ENCODE measurements around the gene STK10. TPM values are rescaled to one million over a fixed set of nuclear protein-coding genes. Genes with fewer than 3 reads are reported as not detected.

STK10 gene
- total RNA-seq, 1 experiment from 2014 or later = 22.9 TPM

DNA sequence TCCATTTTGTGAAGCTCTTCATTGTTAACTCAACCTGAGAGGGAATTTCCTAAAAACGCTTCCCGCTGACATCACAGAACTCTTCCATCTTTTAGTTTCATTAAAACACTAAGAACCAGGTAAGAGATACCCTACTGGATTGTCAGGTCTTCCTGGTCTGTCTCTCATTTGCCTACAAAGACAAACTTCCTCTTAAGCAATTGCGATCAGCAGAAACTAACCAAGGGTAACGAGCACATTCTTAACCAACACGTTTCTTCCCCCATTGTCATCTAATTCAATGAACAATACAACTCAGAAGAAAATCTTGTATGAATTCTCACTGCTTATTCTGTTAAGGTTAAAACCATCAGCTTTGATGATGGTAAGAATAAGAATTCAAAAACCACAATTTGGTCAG lies 188.1 kb downstream of the STK10 start:
- H3K79me2 ChIP-seq (ENCODE audit: insufficient read depth, low read length) = peaks cover 98% of the 10 kb centered on the region
- no peaks in the 10 kb centered on the region for H3K9me3 ChIP-seq (ENCODE audit: control insufficient read depth in 1 of 2, insufficient read depth in 1 of 2, low read depth in 1 of 2, low read length in 2 of 2)
- peaks cover 17% of the 10 kb centered on the region; the same call in 1 of the 2 replicates for H4K20me1 ChIP-seq (ENCODE audit: insufficient read depth)
- no peak overlapping the region for H3K9ac ChIP-seq (ENCODE audit: low read length)
- no peak for TF ChIP-seq EZH2phosphoT487 (IDR thresholded peaks at IDR 0.05; ENCODE audit: borderline replicate concordance)
- TF ChIP-seq EGR1 (IDR thresholded peaks at IDR 0.05; ENCODE audit: low read depth) = no peak
- no peak for TF ChIP-seq SIN3A (IDR thresholded peaks at IDR 0.05; ENCODE audit: low read depth)
- TF ChIP-seq, protein P1, sequence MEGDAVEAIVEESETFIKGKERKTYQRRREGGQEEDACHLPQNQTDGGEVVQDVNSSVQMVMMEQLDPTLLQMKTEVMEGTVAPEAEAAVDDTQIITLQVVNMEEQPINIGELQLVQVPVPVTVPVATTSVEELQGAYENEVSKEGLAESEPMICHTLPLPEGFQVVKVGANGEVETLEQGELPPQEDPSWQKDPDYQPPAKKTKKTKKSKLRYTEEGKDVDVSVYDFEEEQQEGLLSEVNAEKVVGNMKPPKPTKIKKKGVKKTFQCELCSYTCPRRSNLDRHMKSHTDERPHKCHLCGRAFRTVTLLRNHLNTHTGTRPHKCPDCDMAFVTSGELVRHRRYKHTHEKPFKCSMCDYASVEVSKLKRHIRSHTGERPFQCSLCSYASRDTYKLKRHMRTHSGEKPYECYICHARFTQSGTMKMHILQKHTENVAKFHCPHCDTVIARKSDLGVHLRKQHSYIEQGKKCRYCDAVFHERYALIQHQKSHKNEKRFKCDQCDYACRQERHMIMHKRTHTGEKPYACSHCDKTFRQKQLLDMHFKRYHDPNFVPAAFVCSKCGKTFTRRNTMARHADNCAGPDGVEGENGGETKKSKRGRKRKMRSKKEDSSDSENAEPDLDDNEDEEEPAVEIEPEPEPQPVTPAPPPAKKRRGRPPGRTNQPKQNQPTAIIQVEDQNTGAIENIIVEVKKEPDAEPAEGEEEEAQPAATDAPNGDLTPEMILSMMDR (IDR thresholded peaks at IDR 0.05 in 2 of 3, conservative IDR thresholded peaks at IDR 0.05 in 1 of 3; ENCODE audit: borderline replicate concordance in 1 of 3, insufficient read depth in 1 of 3, low read depth in 2 of 3, low read length in 2 of 3) = no peak
- TF ChIP-seq ZFX (IDR thresholded peaks at IDR 0.05) = no peak
- no peak for TF ChIP-seq TCF7L2 (IDR thresholded peaks at IDR 0.05; ENCODE audit: borderline replicate concordance, extremely low read depth, insufficient read depth, insufficient read length)
- DNase-seq (ENCODE audit: low read depth, low spot score) (no peak), ATAC-seq (no peak)
- BruUV-seq (replicated peaks) = no TSS peak
- no peak overlapping the region for H3K4me3 ChIP-seq (replicated peaks in 1 of 2; ENCODE audit: low read depth in 1 of 2, low read length in 2 of 2)
- peaks cover 6 to 20% of the 10 kb centered on the region in 2 experiments; a peak in 3 of 4 replicates for H3K4me1 ChIP-seq (ENCODE audit: control insufficient read depth in 1 of 2, insufficient read depth in 2 of 2, low read length in 2 of 2)
- POLR2A ChIA-PET = no interaction called here
- no peak overlapping the region for H3K4me2 ChIP-seq (ENCODE audit: low read length)
- intact Hi-C loops (cut with micrococcal nuclease) = loop anchor here (10.0 kb wide), 1 partner anchor 295 kb away; no protein-coding TSS in a partner anchor
- no peaks in the 10 kb centered on the region for H3K27me3 ChIP-seq (ENCODE audit: insufficient read depth, low read length)
- no peak overlapping the region for H2AFZ ChIP-seq (ENCODE audit: low read depth, low read length, poor library complexity, severe bottlenecking)
- H3K27ac ChIP-seq (ENCODE audit: low read depth, low read length) = no peak overlapping the region
- CTCF ChIA-PET = no interaction called here
- RAD21 ChIA-PET (ENCODE audit: low non-redundant PET in 1 of 2, low total read pairs in 2 of 2, uncharacterized antibody in 2 of 2, unreplicated experiment in 2 of 2) = no interaction called here
- no peaks in the 10 kb centered on the region for H3K36me3 ChIP-seq (ENCODE audit: control insufficient read depth in 1 of 2, insufficient read depth in 2 of 2, low read length in 2 of 2)
- no peaks in the 10 kb centered on the region for H3K9me2 ChIP-seq (ENCODE audit: insufficient read depth)

- intact Hi-C loops (cut with micrococcal nuclease) = no loop called here
- Histone ChIP-seq H2AFZ (ENCODE audit: low read depth, low read length, poor library complexity, severe bottlenecking) (no peak overlapping the region), H3K27me3 (ENCODE audit: insufficient read depth, low read length) (no peaks in the 10 kb centered on the region), H3K4me1 (ENCODE audit: control insufficient read depth in 1 of 2, insufficient read depth in 2 of 2, low read length in 2 of 2) (peaks cover 2 to 12% of the 10 kb centered on the region in 2 experiments; a peak in 2 of 4 replicates), H3K36me3 (ENCODE audit: control insufficient read depth in 1 of 2, insufficient read depth in 2 of 2, low read length in 2 of 2) (no peaks in the 10 kb centered on the region), H3K27ac (ENCODE audit: low read depth, low read length) (no peak overlapping the region), H3K79me2 (ENCODE audit: insufficient read depth, low read length) (peaks cover 98% of the 10 kb centered on the region), H4K20me1 (ENCODE audit: insufficient read depth) (peaks cover 14% of the 10 kb centered on the region; the same call in 1 of the 2 replicates), H3K9me3 (ENCODE audit: control insufficient read depth in 1 of 2, insufficient read depth in 1 of 2, low read depth in 1 of 2, low read length in 2 of 2) (no peaks in the 10 kb centered on the region), H3K9me2 (ENCODE audit: insufficient read depth) (no peaks in the 10 kb centered on the region), H3K9ac (ENCODE audit: low read length) (no peak overlapping the region), H3K4me3 (replicated peaks in 1 of 2; ENCODE audit: low read depth in 1 of 2, low read length in 2 of 2) (no peak overlapping the region), H3K4me2 (ENCODE audit: low read length) (no peak overlapping the region)
- no TSS peak for BruUV-seq (replicated peaks)
- ATAC-seq (no peak), DNase-seq (ENCODE audit: low read depth, low spot score) (no peak)
- TF ChIP-seq ZFX (IDR thresholded peaks at IDR 0.05) (no peak), ATF3 (IDR thresholded peaks at IDR 0.05) (no peak), CBX3 (IDR thresholded peaks at IDR 0.05; ENCODE audit: low read depth) (no peak), RAD21 (IDR thresholded peaks at IDR 0.05; ENCODE audit: low read depth) (no peak), FOSL1 (IDR thresholded peaks at IDR 0.05; ENCODE audit: low read depth) (no peak), YY1 (IDR thresholded peaks at IDR 0.05; ENCODE audit: extremely low read depth, insufficient replicate concordance, low read depth, low read length) (no peak), POLR2A (IDR thresholded peaks at IDR 0.05; ENCODE audit: borderline replicate concordance, extremely low read depth, insufficient read depth, insufficient read length) (no peak), SIN3A (IDR thresholded peaks at IDR 0.05; ENCODE audit: low read depth) (no peak), POLR2AphosphoS5 (IDR thresholded peaks at IDR 0.05; ENCODE audit: low read depth, low read length) (no peak), CEBPB (IDR thresholded peaks at IDR 0.05; ENCODE audit: low read depth) (no peak)
- TF ChIP-seq, protein P2, sequence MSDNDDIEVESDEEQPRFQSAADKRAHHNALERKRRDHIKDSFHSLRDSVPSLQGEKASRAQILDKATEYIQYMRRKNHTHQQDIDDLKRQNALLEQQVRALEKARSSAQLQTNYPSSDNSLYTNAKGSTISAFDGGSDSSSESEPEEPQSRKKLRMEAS (IDR thresholded peaks at IDR 0.05) = no peak
- TF ChIP-seq, protein P1 (IDR thresholded peaks at IDR 0.05 in 2 of 3, conservative IDR thresholded peaks at IDR 0.05 in 1 of 3; ENCODE audit: borderline replicate concordance in 1 of 3, insufficient read depth in 1 of 3, low read depth in 2 of 3, low read length in 2 of 3) = no peak
- RAD21 ChIA-PET (ENCODE audit: low non-redundant PET in 1 of 2, low total read pairs in 2 of 2, uncharacterized antibody in 2 of 2, unreplicated experiment in 2 of 2) = no interaction called here
- CTCF ChIA-PET = no interaction called here
- POLR2A ChIA-PET = no interaction called here
Measured at GRCh38 chr5:171999100-171999499, 188.9 kb downstream of the STK10 start.
